Stimulated activated CD8-positive, alpha-beta memory T cell treated with anti-CD3 and anti-CD28 coated beads, Interleukin-7, amount 100 ng/mL, for 48 hours (primary cell): ENCODE data around the gene HSPG2.
"Not testable (repeated sequence)": the region's sequence is repeated elsewhere in the genome, so short reads cannot be mapped to it uniquely, and the experiment has no call there.

ENCODE experiments used
- DNase-seq, 2 donors: peaks; one replicate each; pipeline ENCODE4 v3.0.0-alpha.2; 2020; ENCODE audit warnings: low read depth in 1 of 2; ENCODE audit errors: extremely low read depth in 1 of 2

HSPG2 gene

DNA sequence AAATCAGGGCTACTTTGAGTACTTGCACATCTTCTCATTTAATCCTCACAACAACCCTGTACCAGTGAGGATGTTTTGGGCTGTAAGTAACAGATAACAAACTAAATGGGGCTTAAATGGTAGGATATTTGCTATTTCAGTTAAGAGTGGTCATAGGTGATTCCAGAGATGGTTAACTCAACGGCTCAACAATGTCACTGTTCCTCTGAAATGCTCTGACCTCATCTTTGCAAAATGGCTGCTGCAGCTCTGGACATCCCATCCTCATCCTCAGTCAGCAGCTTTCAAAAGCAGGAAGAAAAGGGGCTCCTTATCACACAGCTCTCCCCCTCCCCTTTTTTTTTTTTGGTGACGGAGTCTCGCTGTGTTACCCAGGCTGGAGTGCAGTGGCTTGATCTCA lies 123.6 kb downstream of the HSPG2 start:
- no peak for DNase-seq

DNA sequence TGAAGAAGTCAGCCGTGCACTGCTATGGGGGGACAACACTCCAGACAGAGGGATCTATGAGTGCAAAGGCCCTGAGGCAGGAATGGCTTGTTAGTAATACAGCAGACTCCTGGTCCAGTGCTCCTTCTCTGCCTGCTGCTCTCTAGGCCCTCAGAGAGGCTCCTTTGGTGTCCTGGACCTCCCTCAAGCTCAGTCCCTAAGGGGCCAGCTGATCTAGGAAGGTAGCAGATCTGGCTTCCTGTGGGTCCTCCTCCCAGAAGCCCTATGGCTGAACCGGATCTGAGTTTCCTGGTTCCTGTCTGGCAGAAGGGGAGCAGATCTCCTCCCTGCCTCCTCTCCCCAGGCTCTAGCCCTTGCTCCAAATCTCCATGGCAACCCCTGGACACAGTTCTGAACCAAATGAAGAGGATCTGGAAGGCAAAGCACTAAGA lies 125.2 kb downstream of the HSPG2 start, which contains the start of gene LDLRAD2:
Gene LDLRAD2 (plus strand): TSS at position 391 of the 431 bp plus-strand sequence. CDS start 187 bp downstream, outside the sequence.
- DNase-seq = no peak

- DNase-seq = no peak
Observed at GRCh38 chr1:21804536-21804935, 132.6 kb downstream of the HSPG2 start.

GRCh38 chr1:21801100-21801499 lies 136.0 kb downstream of the HSPG2 start:
- no peak for DNase-seq

DNA sequence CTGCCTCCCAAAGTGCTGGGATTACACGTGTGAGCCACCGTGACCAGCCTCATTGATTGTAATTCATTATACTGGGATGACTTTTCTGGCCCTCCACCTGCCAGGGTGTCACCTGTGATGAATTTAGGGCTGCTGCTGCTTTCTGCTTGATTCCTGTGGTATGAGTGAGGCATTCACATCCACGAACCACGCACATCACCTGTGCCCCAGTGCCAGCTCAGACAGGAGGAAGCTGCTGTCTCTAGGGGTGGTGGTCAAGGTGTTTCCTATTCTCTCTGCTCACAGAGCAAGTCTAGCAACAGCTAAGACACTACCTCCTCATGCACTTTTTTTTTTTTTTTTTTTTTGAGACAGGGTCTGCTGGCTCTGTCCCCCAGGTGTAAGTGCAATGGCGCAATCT lies 137.4 kb downstream of the HSPG2 start:
- no peak for DNase-seq

GRCh38 chr1:21795075-21795474 lies 142.0 kb downstream of the HSPG2 start:
- DNase-seq = no peak

GRCh38 chr1:21794656-21795055 lies 142.5 kb downstream of the HSPG2 start:
- DNase-seq = no peak

- no peak for DNase-seq
Observed at GRCh38 chr1:21793104-21793503, 144.0 kb downstream of the HSPG2 start.

DNA sequence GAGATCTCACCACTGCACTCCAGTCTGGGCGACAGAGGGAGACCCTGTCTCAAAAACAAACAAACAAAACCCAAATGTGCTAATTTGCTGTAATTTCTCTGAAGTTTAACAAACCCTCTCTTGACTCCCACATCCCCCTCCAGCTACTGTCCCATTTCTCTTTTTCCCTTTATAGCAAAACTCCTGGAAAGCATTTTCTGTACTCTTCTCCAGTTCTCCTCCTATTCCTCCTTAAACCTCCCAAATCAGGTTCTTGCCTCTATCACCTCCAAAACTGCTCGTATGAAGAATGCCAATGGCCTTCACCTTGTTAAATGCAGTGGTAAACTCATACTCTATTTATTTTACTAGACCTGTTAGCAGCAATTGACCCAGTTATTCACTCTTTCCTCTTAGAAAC lies 150.5 kb downstream of the HSPG2 start:
- no peak for DNase-seq

DNA sequence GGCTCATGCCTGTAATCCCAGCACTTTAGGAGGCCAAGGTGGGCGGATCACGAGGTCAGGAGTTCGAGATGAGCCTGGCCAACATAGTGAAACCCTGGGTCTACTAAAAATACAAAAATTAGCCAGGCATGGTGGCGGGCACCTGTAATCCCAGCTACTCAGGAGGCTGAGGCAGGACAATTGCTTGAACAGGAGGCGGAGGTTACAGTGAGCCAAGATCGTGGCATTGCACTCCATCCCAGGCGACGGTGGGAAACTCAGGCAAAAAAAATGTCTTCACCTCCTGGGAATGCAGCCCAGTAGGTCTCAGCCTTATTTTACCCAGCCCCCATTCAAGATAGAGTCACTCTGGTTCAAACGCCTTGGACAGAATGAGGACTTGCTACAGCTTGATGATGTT lies 151.3 kb downstream of the HSPG2 start:
- not testable (repeated sequence) for DNase-seq

- DNase-seq = no peak
Observed at GRCh38 chr1:21783679-21784603, 153.2 kb downstream of the HSPG2 start.

DNA sequence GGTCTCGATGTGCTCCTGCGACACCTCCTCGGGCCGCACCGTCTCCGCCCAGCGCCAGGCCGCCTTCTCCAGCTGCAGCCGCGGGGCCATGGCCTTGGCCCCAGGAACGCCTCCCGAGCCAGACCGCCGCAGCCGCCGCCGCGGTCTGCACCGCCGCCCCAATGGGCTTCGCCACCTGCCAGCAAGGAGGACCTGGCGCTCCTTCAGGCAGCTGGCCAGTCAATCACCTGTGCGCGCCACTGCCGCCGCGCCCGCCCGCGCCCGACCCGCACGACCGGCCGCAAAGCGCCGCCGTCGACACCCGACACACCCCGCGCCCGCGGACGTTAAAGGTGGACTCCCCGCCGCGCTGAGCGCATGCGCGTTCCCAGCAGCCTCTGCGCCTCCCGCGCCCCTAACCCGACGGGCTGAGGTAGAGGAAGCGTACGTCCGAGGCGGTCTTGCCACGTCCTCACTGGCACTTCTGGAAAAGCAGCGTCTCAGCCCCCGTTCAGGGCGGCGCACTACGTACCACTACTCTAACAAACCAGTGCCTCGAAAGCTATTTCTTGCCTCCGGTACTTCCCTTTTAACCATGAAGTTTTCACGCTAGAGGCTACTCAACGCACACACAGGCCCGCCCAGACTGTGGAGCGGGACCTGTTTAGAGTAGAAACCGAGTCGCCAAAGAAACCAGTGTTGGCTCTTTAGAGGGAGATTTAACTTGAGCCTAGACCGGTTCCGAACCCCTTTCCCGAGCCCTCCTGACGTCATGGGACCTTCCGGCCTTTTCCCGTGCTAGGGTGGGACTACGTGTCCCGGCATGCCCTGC lies 154.0 kb downstream of the HSPG2 start, which contains the start of gene USP48:
Gene USP48 (minus strand): TSS at position 282 of the 811 bp plus-strand sequence. CDS start 192 bp downstream, at position 90.
- peak; percentile 94 to 97 for DNase-seq

DNA sequence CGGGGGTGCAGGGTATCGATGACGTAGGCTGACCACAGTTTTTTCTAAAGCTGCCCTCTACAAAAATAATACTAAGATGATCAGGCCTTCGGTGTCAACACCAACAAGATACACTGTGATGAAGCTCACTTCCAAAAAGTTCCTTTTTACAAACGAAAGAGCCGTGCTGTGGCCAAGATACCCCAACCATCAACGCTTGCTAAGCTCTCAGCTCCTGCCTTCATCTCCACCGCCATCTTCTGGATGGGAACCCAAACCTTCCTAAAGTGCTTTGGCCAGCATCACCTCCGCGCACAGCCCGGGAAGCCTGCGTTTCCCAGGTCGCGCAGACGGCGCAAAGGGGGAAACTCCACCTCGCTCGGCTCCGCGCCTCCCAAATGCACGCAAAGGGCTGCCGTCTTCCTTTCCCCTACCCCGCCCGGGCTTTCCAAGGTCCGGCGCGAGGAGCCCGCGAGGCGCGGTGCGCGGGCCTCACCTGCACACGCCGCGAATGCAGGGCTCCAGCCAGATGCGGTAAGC lies 154.7 kb downstream of the HSPG2 start:
- DNase-seq = peak; percentile 24 to 34

DNA sequence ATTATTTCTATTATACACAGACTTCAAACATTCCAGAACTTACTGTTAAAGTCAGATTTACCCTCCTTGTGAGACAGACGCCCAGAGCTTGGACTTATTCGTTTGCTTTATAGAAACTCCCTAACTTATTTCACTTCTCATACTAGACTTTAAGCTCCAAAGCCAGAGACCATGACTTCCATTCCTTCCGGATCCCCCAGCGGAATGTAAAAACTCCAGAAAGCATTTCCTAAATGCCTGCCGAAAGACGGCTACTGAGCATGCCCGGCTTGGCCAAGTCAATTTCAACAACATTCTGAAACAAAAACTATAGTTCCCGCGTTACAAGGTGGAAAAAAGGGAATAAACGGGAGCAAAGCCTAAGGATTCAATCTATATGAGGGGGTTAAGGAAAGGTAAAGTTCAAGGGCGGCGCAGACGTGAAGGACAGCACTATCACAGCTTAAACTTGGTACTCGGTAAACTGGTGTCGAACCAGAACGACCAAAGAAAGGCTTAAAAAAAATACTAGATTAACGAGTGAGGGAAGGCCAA lies 155.2 kb downstream of the HSPG2 start:
- no peak for DNase-seq

- peak in 1 of 2 donors; percentile 57 for DNase-seq
Observed at GRCh38 chr1:21779613-21780521, 157.2 kb downstream of the HSPG2 start.

- no peak for DNase-seq
Observed at GRCh38 chr1:21778405-21778727, 158.7 kb downstream of the HSPG2 start.

DNA sequence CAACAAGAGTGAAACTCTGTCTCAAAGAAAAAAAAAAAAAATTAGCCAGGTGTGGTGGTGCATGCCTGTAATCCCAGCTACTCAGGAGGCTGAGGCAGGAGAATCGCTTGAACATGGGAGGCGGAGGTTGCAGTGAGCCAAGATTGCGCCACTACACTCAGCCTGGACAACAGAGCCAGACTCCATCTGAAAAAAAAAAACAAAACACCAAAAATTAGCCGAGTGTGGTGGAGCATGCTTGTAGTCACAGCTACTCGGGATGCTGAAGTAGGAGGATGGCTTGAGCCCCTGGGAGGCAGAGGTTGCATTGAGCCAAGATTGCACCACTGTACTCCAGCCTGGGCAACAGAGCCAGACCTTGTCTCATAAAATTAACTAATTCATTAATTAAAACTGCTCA lies 160.2 kb downstream of the HSPG2 start:
- DNase-seq = not testable (repeated sequence)

GRCh38 chr1:21775985-21776562 lies 161.0 kb downstream of the HSPG2 start:
- DNase-seq = no peak

DNA sequence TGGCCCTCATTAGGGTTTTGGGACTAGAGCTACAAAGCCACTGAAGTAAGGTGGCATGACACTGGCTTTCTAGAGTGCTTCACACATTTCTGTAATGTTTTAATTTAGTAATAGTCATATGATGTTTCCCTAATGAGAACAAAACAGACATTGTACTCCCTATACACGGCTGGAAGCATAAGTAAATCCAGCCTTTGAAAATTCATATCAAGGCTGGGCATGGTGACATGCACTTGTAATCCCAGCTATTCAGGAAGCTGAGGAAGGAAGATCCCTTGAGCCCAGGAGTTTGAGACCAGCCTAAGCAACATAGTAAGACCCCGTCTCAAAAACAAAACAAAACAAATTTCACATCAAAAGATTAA lies 161.6 kb downstream of the HSPG2 start:
- DNase-seq = no peak
